Activated CD8-positive, alpha-beta T cell treated with anti-CD3 and anti-CD28 coated beads for 36 hours (primary cell): ENCODE data around the gene FDXACB1. TPM values are rescaled to one million over a fixed set of nuclear protein-coding genes. Genes with fewer than 3 reads are reported as not detected.

Experiments
- ATAC-seq: fragments of 200-7000 bp; cut with Tn5 transposase; one replicate; pipeline ENCODE4 v1.10.0; 2021; ENCODE audit warnings: mild to moderate bottlenecking, moderate library complexity
- CTCF ChIA-PET: fragments of 350-600 bp; sonication (Branson Sonifier 250); formaldehyde crosslinking; loops from one replicate; lab custom pipeline; 2021; ENCODE audit warnings: antibody characterized with exemption; lab: Charles Lee
- POLR2A ChIA-PET: fragments of 350-600 bp; sonication (Branson Sonifier 250); formaldehyde crosslinking; loops from one replicate; lab custom pipeline; 2021; ENCODE audit warnings: antibody characterized with exemption; lab: Charles Lee
- DNase-seq: peaks from one replicate; pipeline ENCODE4 v3.0.0-alpha.2; 2020
- H3K27ac Mint-ChIP-seq: one replicate; pipeline ENCODE4 v1.8.0; 2021; ENCODE audit warnings: mild to moderate bottlenecking, mixed read lengths
- H3K27me3 Mint-ChIP-seq: one replicate; pipeline ENCODE4 v1.8.0; 2021; ENCODE audit warnings: mixed read lengths
- H3K36me3 Mint-ChIP-seq: one replicate; pipeline ENCODE4 v1.8.0; 2021; ENCODE audit warnings: low read depth, mixed read lengths
- H3K4me1 Mint-ChIP-seq: one replicate; pipeline ENCODE4 v1.8.0; 2021; ENCODE audit warnings: low read depth, mixed read lengths
- H3K4me3 Mint-ChIP-seq: one replicate; pipeline ENCODE4 v1.8.0; 2021; ENCODE audit warnings: mild to moderate bottlenecking, moderate library complexity, mixed read lengths
- H3K9me3 Mint-ChIP-seq: one replicate; pipeline ENCODE4 v1.8.0; 2021; ENCODE audit warnings: mixed read lengths
- CTCF ChIP-seq: fragments of 200-600 bp; IDR thresholded peaks from one replicate; pipeline ENCODE4 v1.8.0; 2022; ENCODE audit warnings: antibody characterized with exemption, mild to moderate bottlenecking
- intact Hi-C: fragments of 100-400 bp; cut with micrococcal nuclease; formaldehyde crosslinking; loops from one replicate; pipeline ENCODE4 v1.10.0; 2022
- total RNA-seq, 2 experiments: library from RNA; stranded (reverse); gene quantifications; one replicate each; pipeline ENCODE4 v1.2.3, GENCODE V29; 2021

Gene FDXACB1
- total RNA-seq, 2 experiments from 2014 or later, result 6.9 to 7.1 TPM

DNA sequence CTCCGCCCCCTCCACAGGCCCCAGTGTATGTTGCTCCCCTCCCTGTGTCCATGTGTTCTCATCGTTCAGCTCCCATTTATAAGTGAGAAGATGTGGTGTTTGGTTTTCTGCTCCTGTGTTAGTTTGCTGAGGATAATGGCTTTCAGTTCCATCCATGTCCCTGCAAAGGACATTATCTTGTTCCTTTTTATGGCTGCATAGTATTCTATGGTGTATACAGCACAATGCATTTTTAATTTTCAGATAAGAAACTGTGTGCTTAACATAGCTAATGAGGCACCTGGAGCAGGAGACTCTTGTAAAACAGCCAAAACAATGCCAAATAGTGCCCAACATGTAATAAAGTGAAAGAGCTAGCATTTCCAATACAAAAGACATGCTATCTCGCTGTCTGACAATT, 29.3 kb downstream of the FDXACB1 start:
- intact Hi-C loops, result no loop called here
- ATAC-seq, result no peak

DNA sequence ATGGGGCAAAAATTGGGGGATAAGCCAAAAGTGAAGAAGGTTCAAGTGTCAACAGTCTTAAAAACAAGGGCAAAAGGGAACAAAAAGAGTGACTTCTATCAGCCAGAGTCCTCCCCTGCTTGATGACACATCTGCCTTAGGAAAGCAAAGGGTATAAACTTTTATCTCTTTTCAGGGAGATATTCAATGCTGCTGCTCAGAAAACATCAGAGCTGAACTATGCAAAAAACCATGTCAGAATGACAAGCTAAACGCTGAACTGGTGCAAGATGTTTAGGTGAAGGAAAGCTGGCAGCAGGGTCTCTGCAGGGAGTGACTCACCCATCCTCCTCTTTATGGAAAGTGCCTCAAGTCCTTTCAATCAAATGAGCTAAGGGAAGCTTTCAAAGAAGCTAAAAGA, 32.3 kb downstream of the FDXACB1 start:
- ChIA-PET POLR2A (interaction anchor here (1.0 kb wide), 1 partner anchor 13 kb away, joined by 3 read pairs; no protein-coding TSS in a partner anchor), CTCF (interaction anchor here (1.0 to 7.2 kb wide), 10 partner anchors 12 to 280 kb away, joined by 3 to 61 read pairs (median 4); partner anchors contain the start of gene ALG9)
- Mint-ChIP-seq H3K27me3 (no peaks in the 10 kb centered on the region), H3K9me3 (no peaks in the 10 kb centered on the region), H3K36me3 (peaks cover 21% of the 10 kb centered on the region), H3K27ac (no peak overlapping the region), H3K4me3 (no peak overlapping the region), H3K4me1 (peaks cover 7% of the 10 kb centered on the region)
- DNase-seq, result no peak
- intact Hi-C loops, result no loop called here
- no peak for ATAC-seq
- no peak for TF ChIP-seq CTCF

More for the DNA sequence above, 29.3 kb downstream of the FDXACB1 start:
- no peak overlapping the region for H3K27ac Mint-ChIP-seq
- H3K27me3 Mint-ChIP-seq, result no peaks in the 10 kb centered on the region
- H3K36me3 Mint-ChIP-seq, result peaks cover 31% of the 10 kb centered on the region
- ChIA-PET CTCF (interaction anchor here (3.1 kb wide), 1 partner anchor 8 kb away, joined by 18 read pairs; no protein-coding TSS in a partner anchor), POLR2A (no interaction called here)
- peaks cover 7% of the 10 kb centered on the region for H3K4me1 Mint-ChIP-seq
- no peak overlapping the region for H3K4me3 Mint-ChIP-seq
- H3K9me3 Mint-ChIP-seq, result no peaks in the 10 kb centered on the region
- DNase-seq, result no peak
- no peak for TF ChIP-seq CTCF

GRCh38 chr11:111846063-111846462, 32.9 kb downstream of the FDXACB1 start:
- no peak for DNase-seq
- ChIA-PET CTCF (interaction anchor here (1.0 to 7.2 kb wide), 9 partner anchors 11 to 280 kb away, joined by 3 to 61 read pairs (median 3); no protein-coding TSS in a partner anchor), POLR2A (interaction anchor here (1.0 kb wide), 1 partner anchor 14 kb away, joined by 3 read pairs; no protein-coding TSS in a partner anchor)
- no peaks in the 10 kb centered on the region for H3K9me3 Mint-ChIP-seq
- TF ChIP-seq CTCF, result no peak
- H3K27ac Mint-ChIP-seq, result no peak overlapping the region
- intact Hi-C loops, result no loop called here
- peaks cover 19% of the 10 kb centered on the region for H3K36me3 Mint-ChIP-seq
- no peaks in the 10 kb centered on the region for H3K27me3 Mint-ChIP-seq
- no peak overlapping the region for H3K4me3 Mint-ChIP-seq
- ATAC-seq, result no peak
- peaks cover 9% of the 10 kb centered on the region for H3K4me1 Mint-ChIP-seq

GRCh38 chr11:111845276-111846028, 33.5 kb downstream of the FDXACB1 start:
- TF ChIP-seq CTCF, result no peak
- peaks cover 9% of the 10 kb centered on the region for H3K4me1 Mint-ChIP-seq
- no peak overlapping the region for H3K27ac Mint-ChIP-seq
- POLR2A ChIA-PET, result no interaction called here
- CTCF ChIA-PET, result interaction anchor here (1.2 to 7.2 kb wide), 7 partner anchors 11 to 279 kb away, joined by 3 to 61 read pairs (median 4); no protein-coding TSS in a partner anchor
- DNase-seq (no peak), ATAC-seq (no peak)
- intact Hi-C loops, result no loop called here
- H3K27me3 Mint-ChIP-seq, result no peaks in the 10 kb centered on the region
- no peaks in the 10 kb centered on the region for H3K9me3 Mint-ChIP-seq
- H3K4me3 Mint-ChIP-seq, result no peak overlapping the region
- H3K36me3 Mint-ChIP-seq, result peaks cover 16% of the 10 kb centered on the region

DNA sequence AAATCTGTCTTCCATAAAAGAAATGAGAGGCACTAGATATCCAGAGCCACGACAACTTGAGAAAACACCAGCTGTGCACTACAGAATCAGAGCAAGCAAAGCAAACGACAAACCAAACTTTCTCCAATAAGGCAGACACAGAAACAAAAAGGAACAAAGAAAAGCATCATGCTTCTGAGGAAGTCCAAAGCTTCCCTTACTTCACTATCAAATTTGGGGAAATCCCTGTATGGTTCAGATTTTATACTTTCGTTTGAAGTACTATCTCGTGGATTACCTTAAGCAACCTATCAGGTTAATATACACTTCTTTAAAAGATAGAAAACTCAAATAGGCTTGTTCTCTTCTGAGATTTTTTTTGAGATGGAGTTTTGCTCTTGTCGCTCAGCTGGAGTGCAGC, 35.3 kb downstream of the FDXACB1 start:
- POLR2A ChIA-PET, result no interaction called here
- H3K27me3 Mint-ChIP-seq, result no peaks in the 10 kb centered on the region
- no peaks in the 10 kb centered on the region for H3K9me3 Mint-ChIP-seq
- CTCF ChIA-PET, result interaction anchor here (1.0 to 7.2 kb wide), 6 partner anchors 11 to 386 kb away, joined by 3 to 61 read pairs (median 5); partner anchors contain the start of gene ALG9
- peaks cover 9% of the 10 kb centered on the region for H3K4me1 Mint-ChIP-seq
- TF ChIP-seq CTCF, result no peak
- H3K36me3 Mint-ChIP-seq, result peaks cover 7% of the 10 kb centered on the region
- intact Hi-C loops, result loop anchor here (5.0 kb wide), 1 partner anchor 66 kb away; no protein-coding TSS in a partner anchor
- H3K27ac Mint-ChIP-seq, result no peak overlapping the region
- DNase-seq (no peak), ATAC-seq (no peak)
- no peak overlapping the region for H3K4me3 Mint-ChIP-seq
